Gastrocnemius medialis (tissue), 4 donors: ENCODE results near the gene TES. TPM values are rescaled to one million over a fixed set of nuclear protein-coding genes. Genes with fewer than 3 reads are reported as not detected.

Source experiments
- ATAC-seq, 2 donors: fragments of 150-250 bp; one replicate each; pipeline ENCODE4 v1.9.1; 2016
- DNase-seq, 2 donors: peaks; one replicate each; pipeline ENCODE4 v3.0.0-alpha.2; 2019
- H3K27ac ChIP-seq, 4 donors: fragments of 200-600 bp; sonication (generic); 1 replicate in 1 of 4; 2 replicates in 3 of 4; pipeline ENCODE4 v1.5.1; 2016 to 2018; ENCODE audit warnings: mild to moderate bottlenecking in 2 of 4, moderate library complexity in 1 of 4
- H3K27me3 ChIP-seq, 3 donors: fragments of 200-600 bp; sonication (generic) in 2 of 3; 1 replicate in 1 of 3; 2 replicates in 2 of 3; pipeline versions ENCODE4 v1.5.1 to v1.6.0; 2016 to 2019; ENCODE audit warnings: mild to moderate bottlenecking in 1 of 3, moderate library complexity in 1 of 3
- H3K36me3 ChIP-seq, 2 donors: fragments of 200-600 bp; sonication (generic) in 1 of 2; one replicate each; pipeline ENCODE4 v1.5.1; 2017 to 2018
- H3K4me1 ChIP-seq, 2 donors: fragments of 200-600 bp; sonication (generic) in 1 of 2; one replicate each; pipeline ENCODE4 v1.5.1; 2016 to 2017; ENCODE audit warnings: mild to moderate bottlenecking in 2 of 2
- H3K4me3 ChIP-seq, 4 donors: fragments of 200-600 bp; sonication (generic) in 3 of 4; 1 replicate in 1 of 4; 2 replicates in 3 of 4; pipeline ENCODE4 v1.5.1; 2016 to 2019; ENCODE audit warnings: mild to moderate bottlenecking in 2 of 4
- H3K9me3 ChIP-seq, 3 donors: fragments of 200-600 bp; sonication (generic) in 2 of 3; 1 replicate in 1 of 3; 2 replicates in 2 of 3; pipeline ENCODE4 v1.5.1; 2016 to 2019
- POLR2A ChIP-seq, 2 donors: fragments of 450-650 bp; IDR thresholded peaks; one replicate each; pipeline ENCODE4 v1.6.1; 2017; ENCODE audit warnings: antibody characterized with exemption in 2 of 2, mild to moderate bottlenecking in 2 of 2, moderate library complexity in 2 of 2
- in situ Hi-C, 4 donors: fragments of 200-750 bp; cut with MboI; loops; one replicate each; pipeline versions ENCODE4 v1.15.0 to v1.8.0; 2017; ENCODE audit warnings: low sequenced_read_pairs in 4 of 4
- intact Hi-C: fragments of 100-400 bp; cut with DNase I; formaldehyde crosslinking; loops from one replicate; pipeline ENCODE4 v1.15.1; 2023; ENCODE audit warnings: low total_unique reads
- total RNA-seq, 4 donors: library from RNA; depleted of rRNA; stranded (reverse); fragments of >200 nt; gene quantifications; one replicate each; pipeline versions ENCODE4 v1.1.0 to v1.2.3, GENCODE V29; 2016
- TF ChIP-seq, protein P1 (sequence below), 5 experiments: fragments of 450-650 bp in 3 of 5; fragments of 200-600 bp in 2 of 5; sonication (generic) in 2 of 5; IDR thresholded peaks in 4 of 5; conservative IDR thresholded peaks in 1 of 5; 1 replicate in 4 of 5; 2 replicates in 1 of 5; pipeline ENCODE4 v1.5.1; 2016 to 2019; ENCODE audit warnings: antibody characterized with exemption in 5 of 5, mild to moderate bottlenecking in 3 of 5, moderate library complexity in 3 of 5

Gene TES
- total RNA-seq, 4 donors from 2014 or later = 4.9 to 8.7 (median 6.2) TPM

DNA sequence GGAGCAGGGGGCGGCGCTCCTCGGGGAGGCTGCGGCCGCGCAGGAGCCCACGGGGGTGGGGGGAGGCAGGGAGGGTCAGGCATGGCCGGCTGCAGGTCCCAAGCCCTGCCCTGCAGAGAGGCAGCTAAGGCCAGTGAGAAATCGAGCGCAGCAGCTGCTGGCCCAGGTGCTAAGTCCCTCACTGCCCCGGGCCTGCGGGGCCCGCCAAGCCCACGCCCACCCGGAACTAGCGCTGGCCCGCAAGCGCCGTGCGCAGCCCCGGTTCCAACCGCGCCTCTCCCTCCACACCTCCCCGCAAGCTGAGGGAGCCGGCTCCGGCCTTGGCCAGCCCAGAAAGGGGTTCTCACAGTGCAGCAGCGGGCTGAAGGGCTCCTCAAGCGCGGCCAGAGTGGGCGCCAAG, 28.3 kb upstream of the TES start:
- ATAC-seq (no peak), DNase-seq (no peak)
- Histone ChIP-seq H3K36me3 (no peaks in the 10 kb centered on the region), H3K27me3 (no peaks in the 10 kb centered on the region), H3K9me3 (no peaks in the 10 kb centered on the region), H3K27ac (no peak overlapping the region), H3K4me1 (no peaks in the 10 kb centered on the region), H3K4me3 (no peak overlapping the region)
- in situ Hi-C loops = no loop called here
- intact Hi-C loops = no loop called here
- TF ChIP-seq POLR2A (IDR thresholded peaks at IDR 0.05) = no peak
- TF ChIP-seq, protein P1, sequence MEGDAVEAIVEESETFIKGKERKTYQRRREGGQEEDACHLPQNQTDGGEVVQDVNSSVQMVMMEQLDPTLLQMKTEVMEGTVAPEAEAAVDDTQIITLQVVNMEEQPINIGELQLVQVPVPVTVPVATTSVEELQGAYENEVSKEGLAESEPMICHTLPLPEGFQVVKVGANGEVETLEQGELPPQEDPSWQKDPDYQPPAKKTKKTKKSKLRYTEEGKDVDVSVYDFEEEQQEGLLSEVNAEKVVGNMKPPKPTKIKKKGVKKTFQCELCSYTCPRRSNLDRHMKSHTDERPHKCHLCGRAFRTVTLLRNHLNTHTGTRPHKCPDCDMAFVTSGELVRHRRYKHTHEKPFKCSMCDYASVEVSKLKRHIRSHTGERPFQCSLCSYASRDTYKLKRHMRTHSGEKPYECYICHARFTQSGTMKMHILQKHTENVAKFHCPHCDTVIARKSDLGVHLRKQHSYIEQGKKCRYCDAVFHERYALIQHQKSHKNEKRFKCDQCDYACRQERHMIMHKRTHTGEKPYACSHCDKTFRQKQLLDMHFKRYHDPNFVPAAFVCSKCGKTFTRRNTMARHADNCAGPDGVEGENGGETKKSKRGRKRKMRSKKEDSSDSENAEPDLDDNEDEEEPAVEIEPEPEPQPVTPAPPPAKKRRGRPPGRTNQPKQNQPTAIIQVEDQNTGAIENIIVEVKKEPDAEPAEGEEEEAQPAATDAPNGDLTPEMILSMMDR (IDR thresholded peaks at IDR 0.05 in 4 of 5, conservative IDR thresholded peaks at IDR 0.05 in 1 of 5) = no peak

DNA sequence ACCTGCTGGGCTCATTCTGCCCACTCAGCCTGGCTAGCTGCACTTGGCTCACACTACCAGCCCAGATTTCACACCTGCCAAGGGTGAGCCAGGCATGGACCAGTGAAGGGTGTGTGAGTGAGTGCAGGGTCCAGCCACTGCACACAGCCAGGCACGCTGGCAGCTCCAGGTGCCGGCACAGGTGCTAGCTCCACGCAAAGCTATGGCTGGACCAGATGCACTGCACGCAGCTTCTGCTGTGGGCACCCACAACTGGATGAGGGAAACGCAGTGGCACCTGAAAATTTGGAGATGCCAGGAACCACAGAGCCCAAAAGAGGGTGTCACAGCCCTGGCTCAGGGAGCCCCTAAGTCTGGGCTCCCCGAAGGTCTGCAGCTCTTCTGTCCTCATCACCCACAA, 24.9 kb upstream of the TES start:
- intact Hi-C loops = no loop called here

DNA sequence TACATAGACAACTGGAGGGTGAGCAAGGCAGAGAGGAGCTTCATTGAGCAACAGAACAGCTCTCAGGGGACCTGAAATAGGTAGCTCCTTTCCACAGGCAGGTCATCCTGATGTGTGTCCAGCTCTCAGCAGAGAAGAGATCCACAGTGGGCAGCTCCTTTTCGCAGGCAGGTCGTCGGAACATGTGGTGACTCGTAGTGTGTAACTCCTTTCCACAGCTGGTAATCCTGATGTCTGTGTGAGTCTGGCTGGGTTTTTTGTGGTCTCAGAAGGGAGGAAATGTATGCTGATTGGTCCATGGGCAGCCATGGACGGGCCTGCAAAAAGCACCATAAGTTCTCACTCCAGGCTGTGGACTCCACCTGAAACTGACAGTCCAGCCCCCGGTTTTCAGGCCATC, 24.4 kb upstream of the TES start:
- intact Hi-C loops (no loop called here), in situ Hi-C loops (no loop called here)
- DNase-seq = no peak
- TF ChIP-seq, protein P1 (IDR thresholded peaks at IDR 0.05 in 4 of 5, conservative IDR thresholded peaks at IDR 0.05 in 1 of 5) = no peak
- no peak for TF ChIP-seq POLR2A (IDR thresholded peaks at IDR 0.05)
- H3K9me3 ChIP-seq = no peaks in the 10 kb centered on the region
- no peaks in the 10 kb centered on the region for H3K36me3 ChIP-seq
- H3K4me3 ChIP-seq = no peak overlapping the region
- H3K4me1 ChIP-seq = no peaks in the 10 kb centered on the region
- ATAC-seq = no peak
- no peaks in the 10 kb centered on the region for H3K27me3 ChIP-seq
- H3K27ac ChIP-seq = no peak overlapping the region

More for the DNA sequence above, 24.9 kb upstream of the TES start:
- no peak for ATAC-seq
- Histone ChIP-seq H3K4me3 (no peak overlapping the region), H3K9me3 (no peaks in the 10 kb centered on the region), H3K27ac (no peak overlapping the region), H3K4me1 (no peaks in the 10 kb centered on the region), H3K36me3 (no peaks in the 10 kb centered on the region), H3K27me3 (no peaks in the 10 kb centered on the region)
- TF ChIP-seq, protein P1 (IDR thresholded peaks at IDR 0.05 in 4 of 5, conservative IDR thresholded peaks at IDR 0.05 in 1 of 5) = no peak
- no peak for TF ChIP-seq POLR2A (IDR thresholded peaks at IDR 0.05)
- in situ Hi-C loops = no loop called here
- DNase-seq = no peak

DNA sequence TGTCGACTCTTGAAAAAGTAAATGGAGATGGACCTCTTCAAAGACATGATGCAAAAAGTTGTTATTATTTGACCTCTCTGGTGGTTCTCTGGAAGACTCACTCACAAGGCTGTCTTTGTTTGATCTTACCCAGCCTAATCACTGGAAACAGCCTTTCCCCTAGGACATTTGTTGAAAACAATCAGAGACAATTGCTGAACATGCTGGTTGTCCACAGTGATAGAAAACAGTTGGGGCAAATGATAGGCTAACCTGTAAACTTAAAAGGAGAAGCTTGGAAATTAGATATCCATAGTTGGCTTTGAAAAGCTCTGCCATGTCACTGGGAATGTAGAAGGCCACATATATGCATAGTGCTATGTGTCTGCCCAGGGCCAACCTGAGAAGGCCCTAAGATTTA, 22.9 kb upstream of the TES start:
- Histone ChIP-seq H3K4me1 (no peaks in the 10 kb centered on the region), H3K36me3 (no peaks in the 10 kb centered on the region), H3K27ac (no peak overlapping the region), H3K9me3 (no peaks in the 10 kb centered on the region), H3K4me3 (no peak overlapping the region), H3K27me3 (no peaks in the 10 kb centered on the region)
- TF ChIP-seq POLR2A (IDR thresholded peaks at IDR 0.05) = no peak
- TF ChIP-seq, protein P1 (IDR thresholded peaks at IDR 0.05 in 4 of 5, conservative IDR thresholded peaks at IDR 0.05 in 1 of 5) = no peak
- in situ Hi-C loops (no loop called here), intact Hi-C loops (no loop called here)
- ATAC-seq (no peak), DNase-seq (no peak)

DNA sequence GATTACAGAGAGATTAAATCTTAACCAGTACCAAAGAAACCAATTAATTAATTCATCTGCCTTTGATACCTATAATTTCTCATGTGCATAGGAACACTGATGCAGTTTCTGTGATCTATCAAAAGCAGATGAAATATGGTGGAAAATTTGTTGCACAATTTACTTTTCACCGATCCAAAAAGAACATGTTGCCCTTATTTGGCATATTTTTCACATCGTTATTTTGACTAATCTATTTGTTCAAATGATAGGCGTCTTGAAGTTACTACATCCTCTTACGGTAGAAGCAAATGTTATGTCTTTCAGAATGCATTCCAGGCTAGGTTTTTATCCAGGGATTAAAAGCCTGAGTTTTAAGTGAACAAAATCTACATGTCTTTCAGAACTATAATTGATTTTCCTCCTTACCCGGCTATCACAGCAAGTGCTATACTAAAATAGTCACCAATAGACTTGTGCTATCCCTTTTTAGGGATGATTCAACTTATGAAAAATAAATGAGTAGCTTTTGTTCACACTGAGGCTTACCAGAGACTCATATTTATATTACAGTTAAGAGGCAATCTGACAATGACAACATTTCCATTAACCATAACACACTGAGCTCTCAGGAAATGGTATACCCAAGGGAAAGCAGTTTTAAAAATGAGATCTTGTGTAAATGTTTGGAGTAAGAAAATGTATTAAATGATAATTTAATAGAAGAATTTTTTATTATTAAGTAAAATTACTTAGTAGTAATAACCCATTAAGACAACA, 16.8 kb upstream of the TES start:
- no peaks in the 10 kb centered on the region for H3K9me3 ChIP-seq
- TF ChIP-seq, protein P1 (IDR thresholded peaks at IDR 0.05 in 4 of 5, conservative IDR thresholded peaks at IDR 0.05 in 1 of 5) = no peak
- no peak for TF ChIP-seq POLR2A (IDR thresholded peaks at IDR 0.05)
- intact Hi-C loops = no loop called here
- in situ Hi-C loops = no loop called here
- no peak for ATAC-seq
- no peak for DNase-seq
- H3K4me1 ChIP-seq = no peaks in the 10 kb centered on the region
- H3K36me3 ChIP-seq = no peaks in the 10 kb centered on the region
- H3K27me3 ChIP-seq = no peaks in the 10 kb centered on the region
- no peak overlapping the region for H3K4me3 ChIP-seq
- no peak overlapping the region for H3K27ac ChIP-seq
